Midbrain (tissue), 1 donor: ENCODE data around the gene HTT-AS.

ENCODE experiments used
- DNase-seq: peaks from one replicate; lab custom pipeline; 2025; lab: John Stamatoyannopoulos, UW

The HTT-AS gene

GRCh38 chr4:3030566-3031356, 43.6 kb downstream of the HTT-AS start:
- no peak for DNase-seq

GRCh38 chr4:3029464-3029863, 44.9 kb downstream of the HTT-AS start:
- DNase-seq: no peak

- DNase-seq: no peak
Observed at GRCh38 chr4:3026540-3026939, 47.8 kb downstream of the HTT-AS start.

GRCh38 chr4:3025881-3026280, 48.5 kb downstream of the HTT-AS start:
- DNase-seq: no peak

- no peak for DNase-seq
Observed at GRCh38 chr4:3022651-3023050, 51.7 kb downstream of the HTT-AS start.

- DNase-seq: no peak
Observed at GRCh38 chr4:3022112-3022511, 52.2 kb downstream of the HTT-AS start.

- DNase-seq: no peak
Observed at GRCh38 chr4:3021627-3022026, 52.7 kb downstream of the HTT-AS start.

GRCh38 chr4:3021127-3021526, 53.2 kb downstream of the HTT-AS start:
- DNase-seq: no peak

- no peak for DNase-seq
Observed at GRCh38 chr4:3019145-3019846, 55.0 kb downstream of the HTT-AS start.

- DNase-seq: no peak
Observed at GRCh38 chr4:3017504-3017903, 56.8 kb downstream of the HTT-AS start.

- no peak for DNase-seq
Observed at GRCh38 chr4:3016961-3017360, 57.4 kb downstream of the HTT-AS start.

GRCh38 chr4:3013839-3014350, 60.4 kb downstream of the HTT-AS start:
- DNase-seq: no peak
